Activated CD8-positive, alpha-beta memory T cell treated with anti-CD3 and anti-CD28 coated beads, Interleukin-2, amount 50 U/mL, for 1 hour (primary cell): Measurements from ENCODE around the gene NEO1.
"Not testable (repeated sequence)": the region's sequence is repeated elsewhere in the genome, so short reads cannot be mapped to it uniquely, and the experiment has no call there.

Source experiments
- DNase-seq: peaks from one replicate; pipeline ENCODE4 v3.0.0-alpha.2; 2020; ENCODE audit errors: extremely low read depth

Gene NEO1

GRCh38 chr15:73142802-73143762 lies 90.8 kb downstream of the NEO1 start:
- no peak for DNase-seq

- no peak for DNase-seq
Measured at GRCh38 chr15:73143763-73144155, 91.5 kb downstream of the NEO1 start.

GRCh38 chr15:73146419-73146818 lies 94.2 kb downstream of the NEO1 start:
- DNase-seq = no peak

- no peak for DNase-seq
Measured at GRCh38 chr15:73150831-73151230, 98.6 kb downstream of the NEO1 start.

- no peak for DNase-seq
Measured at GRCh38 chr15:73153024-73153423, 100.8 kb downstream of the NEO1 start.

GRCh38 chr15:73153447-73153846 lies 101.2 kb downstream of the NEO1 start:
- no peak for DNase-seq

GRCh38 chr15:73156431-73157191 lies 104.3 kb downstream of the NEO1 start:
- DNase-seq = no peak

- DNase-seq = no peak
Measured at GRCh38 chr15:73161546-73161945, 109.3 kb downstream of the NEO1 start.

- DNase-seq = no peak
Measured at GRCh38 chr15:73165435-73165834, 113.2 kb downstream of the NEO1 start.

- DNase-seq = no peak
Measured at GRCh38 chr15:73165844-73166243, 113.6 kb downstream of the NEO1 start.

GRCh38 chr15:73166711-73167110 lies 114.4 kb downstream of the NEO1 start:
- DNase-seq = not testable (repeated sequence)

GRCh38 chr15:73168487-73168886 lies 116.2 kb downstream of the NEO1 start:
- no peak for DNase-seq

- DNase-seq = no peak
Measured at GRCh38 chr15:73171711-73172110, 119.4 kb downstream of the NEO1 start.

GRCh38 chr15:73172508-73172907 lies 120.2 kb downstream of the NEO1 start:
- DNase-seq = no peak

GRCh38 chr15:73174171-73174570 lies 121.9 kb downstream of the NEO1 start:
- DNase-seq = no peak

GRCh38 chr15:73175382-73175781 lies 123.1 kb downstream of the NEO1 start:
- DNase-seq = no peak

- DNase-seq = no peak
Measured at GRCh38 chr15:73176598-73176997, 124.3 kb downstream of the NEO1 start.

GRCh38 chr15:73183071-73183470 lies 130.8 kb downstream of the NEO1 start:
- DNase-seq = no peak

- DNase-seq = no peak
Measured at GRCh38 chr15:73190189-73190601, 137.9 kb downstream of the NEO1 start.

GRCh38 chr15:73195166-73195565 lies 142.9 kb downstream of the NEO1 start:
- DNase-seq = no peak

GRCh38 chr15:73196113-73196512 lies 143.8 kb downstream of the NEO1 start:
- no peak for DNase-seq

- DNase-seq = no peak
Measured at GRCh38 chr15:73200339-73200738, 148.1 kb downstream of the NEO1 start.

- no peak for DNase-seq
Measured at GRCh38 chr15:73210630-73211029, 158.4 kb downstream of the NEO1 start.
